ENCODE measurements around the gene ECHDC3.

The ECHDC3 gene

DNA sequence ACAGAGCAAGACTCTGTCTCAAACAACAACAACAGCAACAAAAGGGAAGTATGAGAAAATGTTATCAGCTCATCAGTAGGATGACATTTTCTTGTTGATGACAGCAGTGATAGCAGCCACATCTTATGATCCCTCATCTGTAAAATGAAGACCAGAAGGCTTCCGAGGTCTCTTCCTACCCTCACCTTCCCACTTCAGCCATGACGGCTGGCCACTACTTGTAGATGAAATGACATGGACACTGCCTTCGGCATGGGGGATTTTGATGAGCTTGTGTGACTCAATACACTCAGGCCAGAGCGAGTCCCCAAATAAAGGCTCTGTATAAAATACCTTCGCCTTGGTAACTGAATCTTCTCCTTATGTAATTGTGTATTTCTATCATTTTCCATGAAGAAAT is 6.7 kb downstream of the ECHDC3 start:
- H3K9ac ChIP-seq, result no peak overlapping the region
- H4K20me1 ChIP-seq (ENCODE audit: insufficient read depth), result no peaks in the 10 kb centered on the region

DNA sequence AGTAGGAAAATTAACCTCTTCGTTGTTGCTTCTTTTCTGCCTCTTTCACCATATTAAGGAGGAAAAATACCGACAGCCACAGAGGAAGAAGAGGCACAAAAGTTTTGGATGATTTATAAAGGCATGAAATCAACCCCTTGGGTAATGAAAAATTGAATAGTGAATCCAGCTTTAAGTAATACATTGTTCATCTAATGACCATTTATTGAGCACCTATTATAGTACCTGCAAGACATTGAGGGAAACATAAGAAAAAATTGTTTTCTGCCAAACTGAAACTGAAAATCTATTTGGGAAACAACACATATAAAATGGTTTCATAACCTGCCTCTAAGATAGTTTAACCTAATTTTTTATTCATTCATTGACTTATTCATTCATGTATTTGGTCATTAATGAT is 8.2 kb downstream of the ECHDC3 start:
- H4K20me1 ChIP-seq (ENCODE audit: insufficient read depth), result no peaks in the 10 kb centered on the region
- no peaks in the 10 kb centered on the region for H3K4me1 ChIP-seq (ENCODE audit: low read depth, poor library complexity, severe bottlenecking)
- H3K27ac ChIP-seq, result no peak overlapping the region
- H3K27me3 ChIP-seq (ENCODE audit: insufficient read depth, low read depth), result no peaks in the 10 kb centered on the region
- H2AFZ ChIP-seq (ENCODE audit: low read depth), result no peak overlapping the region
- no peak overlapping the region for H3K4me2 ChIP-seq
- TF ChIP-seq, protein P1, sequence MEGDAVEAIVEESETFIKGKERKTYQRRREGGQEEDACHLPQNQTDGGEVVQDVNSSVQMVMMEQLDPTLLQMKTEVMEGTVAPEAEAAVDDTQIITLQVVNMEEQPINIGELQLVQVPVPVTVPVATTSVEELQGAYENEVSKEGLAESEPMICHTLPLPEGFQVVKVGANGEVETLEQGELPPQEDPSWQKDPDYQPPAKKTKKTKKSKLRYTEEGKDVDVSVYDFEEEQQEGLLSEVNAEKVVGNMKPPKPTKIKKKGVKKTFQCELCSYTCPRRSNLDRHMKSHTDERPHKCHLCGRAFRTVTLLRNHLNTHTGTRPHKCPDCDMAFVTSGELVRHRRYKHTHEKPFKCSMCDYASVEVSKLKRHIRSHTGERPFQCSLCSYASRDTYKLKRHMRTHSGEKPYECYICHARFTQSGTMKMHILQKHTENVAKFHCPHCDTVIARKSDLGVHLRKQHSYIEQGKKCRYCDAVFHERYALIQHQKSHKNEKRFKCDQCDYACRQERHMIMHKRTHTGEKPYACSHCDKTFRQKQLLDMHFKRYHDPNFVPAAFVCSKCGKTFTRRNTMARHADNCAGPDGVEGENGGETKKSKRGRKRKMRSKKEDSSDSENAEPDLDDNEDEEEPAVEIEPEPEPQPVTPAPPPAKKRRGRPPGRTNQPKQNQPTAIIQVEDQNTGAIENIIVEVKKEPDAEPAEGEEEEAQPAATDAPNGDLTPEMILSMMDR (conservative IDR thresholded peaks at IDR 0.05; ENCODE audit: low read depth, low read length), result no peak
- H3K9ac ChIP-seq, result no peak overlapping the region
- no peaks in the 10 kb centered on the region for H3K79me2 ChIP-seq (ENCODE audit: insufficient read depth, low read depth)
- H3K4me3 ChIP-seq (IDR thresholded peaks at IDR 0.05; ENCODE audit: insufficient read depth, low read depth, low read length), result no peak overlapping the region
- H3K36me3 ChIP-seq (ENCODE audit: insufficient read depth), result no peaks in the 10 kb centered on the region

More for the DNA sequence above, 6.7 kb downstream of the ECHDC3 start:
- TF ChIP-seq, protein P1 (conservative IDR thresholded peaks at IDR 0.05; ENCODE audit: low read depth, low read length), result no peak
- Histone ChIP-seq H3K4me1 (ENCODE audit: low read depth, poor library complexity, severe bottlenecking) (no peaks in the 10 kb centered on the region), H3K4me3 (IDR thresholded peaks at IDR 0.05; ENCODE audit: insufficient read depth, low read depth, low read length) (no peak overlapping the region), H3K79me2 (ENCODE audit: insufficient read depth, low read depth) (no peaks in the 10 kb centered on the region), H3K36me3 (ENCODE audit: insufficient read depth) (no peaks in the 10 kb centered on the region), H2AFZ (ENCODE audit: low read depth) (no peak overlapping the region), H3K4me2 (no peak overlapping the region), H3K27ac (no peak overlapping the region), H3K27me3 (ENCODE audit: insufficient read depth, low read depth) (no peaks in the 10 kb centered on the region)

DNA sequence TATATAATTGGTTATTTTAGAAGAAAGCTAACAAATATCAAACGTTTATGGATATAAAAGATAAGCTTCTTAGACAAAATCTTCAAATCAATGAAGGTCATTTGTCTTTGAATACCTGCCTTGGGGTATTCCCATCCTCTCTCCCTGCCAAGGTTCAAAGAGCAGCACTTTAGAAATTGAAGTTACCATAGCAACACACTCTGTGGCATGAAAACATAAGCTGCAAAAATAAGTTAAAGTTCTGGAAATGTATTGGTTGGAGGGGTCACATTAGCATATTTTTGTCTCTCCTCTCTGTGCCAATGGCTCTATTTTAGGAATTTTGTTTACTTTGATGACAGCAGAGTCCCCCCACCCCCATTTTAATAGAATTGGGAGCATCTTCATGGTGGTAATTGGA is 12.0 kb downstream of the ECHDC3 start:
- Histone ChIP-seq H2AFZ (ENCODE audit: low read depth) (no peak overlapping the region), H3K4me1 (ENCODE audit: low read depth, poor library complexity, severe bottlenecking) (no peaks in the 10 kb centered on the region), H3K27ac (no peak overlapping the region), H3K9ac (no peak overlapping the region), H3K27me3 (ENCODE audit: insufficient read depth, low read depth) (no peaks in the 10 kb centered on the region), H4K20me1 (ENCODE audit: insufficient read depth) (no peaks in the 10 kb centered on the region), H3K4me3 (IDR thresholded peaks at IDR 0.05; ENCODE audit: insufficient read depth, low read depth, low read length) (no peak overlapping the region), H3K36me3 (ENCODE audit: insufficient read depth) (no peaks in the 10 kb centered on the region), H3K4me2 (no peak overlapping the region), H3K79me2 (ENCODE audit: insufficient read depth, low read depth) (no peaks in the 10 kb centered on the region)
- TF ChIP-seq, protein P1 (conservative IDR thresholded peaks at IDR 0.05; ENCODE audit: low read depth, low read length), result no peak

DNA sequence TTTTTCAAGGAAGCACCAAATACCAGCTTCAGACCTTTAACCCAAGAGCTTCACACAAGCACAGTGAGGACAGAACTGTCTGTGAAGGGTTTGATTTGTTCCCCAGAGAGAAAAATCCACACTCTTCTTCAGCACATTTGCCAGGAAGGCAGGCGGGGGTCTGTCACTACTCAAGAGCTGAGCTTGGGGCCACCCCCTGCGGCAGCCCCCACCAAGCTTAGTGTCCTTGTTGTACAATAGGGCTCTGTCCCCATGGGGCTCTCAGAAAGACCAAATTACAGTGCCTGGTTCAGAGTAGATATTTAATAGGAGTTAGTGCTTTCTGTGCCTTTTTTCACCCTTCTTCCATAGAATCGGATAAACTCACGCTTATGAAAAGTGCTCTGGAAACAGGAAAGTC is 12.4 kb downstream of the ECHDC3 start:
- Histone ChIP-seq H3K4me2 (no peak overlapping the region), H3K27ac (no peak overlapping the region), H3K4me1 (ENCODE audit: low read depth, poor library complexity, severe bottlenecking) (no peaks in the 10 kb centered on the region), H3K4me3 (IDR thresholded peaks at IDR 0.05; ENCODE audit: insufficient read depth, low read depth, low read length) (no peak overlapping the region), H3K27me3 (ENCODE audit: insufficient read depth, low read depth) (no peaks in the 10 kb centered on the region), H3K9ac (no peak overlapping the region), H2AFZ (ENCODE audit: low read depth) (no peak overlapping the region), H3K79me2 (ENCODE audit: insufficient read depth, low read depth) (no peaks in the 10 kb centered on the region), H3K36me3 (ENCODE audit: insufficient read depth) (no peaks in the 10 kb centered on the region), H4K20me1 (ENCODE audit: insufficient read depth) (no peaks in the 10 kb centered on the region)
- TF ChIP-seq, protein P1 (conservative IDR thresholded peaks at IDR 0.05; ENCODE audit: low read depth, low read length), result no peak
